ENCODE measurements around the gene FBXO4.
A peak's percentile ranks its signal among the peaks of the same experiment; 100 is the strongest.
"Not testable (repeated sequence)": the region's sequence is repeated elsewhere in the genome, so short reads cannot be mapped to it uniquely, and the experiment has no call there.

Gene FBXO4

GRCh38 chr5:41921874-41922273 lies 3.2 kb upstream of the FBXO4 start:
- peak; percentile 91 for DNase-seq (ENCODE audit: low spot score)

- DNase-seq (ENCODE audit: low spot score): no peak
Observed at GRCh38 chr5:41924526-41924871, 582 bp upstream of the FBXO4 start.

GRCh38 chr5:41925555-41925951 lies 472 bp downstream of the FBXO4 start:
- peak; percentile 57 for DNase-seq (ENCODE audit: low spot score)

GRCh38 chr5:41927604-41928003 lies 2.5 kb downstream of the FBXO4 start:
- DNase-seq (ENCODE audit: low spot score): no peak

- no peak for DNase-seq (ENCODE audit: low spot score)
Observed at GRCh38 chr5:41929035-41929434, 4.0 kb downstream of the FBXO4 start.

GRCh38 chr5:41932770-41933169 lies 7.7 kb downstream of the FBXO4 start:
- DNase-seq (ENCODE audit: low spot score): no peak

GRCh38 chr5:41935544-41935943 lies 10.5 kb downstream of the FBXO4 start:
- DNase-seq (ENCODE audit: low spot score): no peak

- DNase-seq (ENCODE audit: low spot score): no peak
Observed at GRCh38 chr5:41940641-41941040, 15.6 kb downstream of the FBXO4 start.

- DNase-seq (ENCODE audit: low spot score): not testable (repeated sequence)
Observed at GRCh38 chr5:41945332-41945955, 20.4 kb downstream of the FBXO4 start.

GRCh38 chr5:41951224-41951623 lies 26.1 kb downstream of the FBXO4 start:
- no peak for DNase-seq (ENCODE audit: low spot score)

GRCh38 chr5:41954286-41954685 lies 29.2 kb downstream of the FBXO4 start:
- no peak for DNase-seq (ENCODE audit: low spot score)

GRCh38 chr5:41955432-41956024 lies 30.4 kb downstream of the FBXO4 start:
- DNase-seq (ENCODE audit: low spot score): no peak

- DNase-seq (ENCODE audit: low spot score): no peak
Observed at GRCh38 chr5:41956943-41957342, 31.9 kb downstream of the FBXO4 start.

GRCh38 chr5:41960481-41960880 lies 35.4 kb downstream of the FBXO4 start:
- no peak for DNase-seq (ENCODE audit: low spot score)

GRCh38 chr5:41961736-41962135 lies 36.7 kb downstream of the FBXO4 start:
- DNase-seq (ENCODE audit: low spot score): no peak

- no peak for DNase-seq (ENCODE audit: low spot score)
Observed at GRCh38 chr5:41962491-41962890, 37.4 kb downstream of the FBXO4 start.

GRCh38 chr5:41966401-41967105 lies 41.5 kb downstream of the FBXO4 start:
- DNase-seq (ENCODE audit: low spot score): no peak

- DNase-seq (ENCODE audit: low spot score): no peak
Observed at GRCh38 chr5:41967401-41967800, 42.3 kb downstream of the FBXO4 start.

- no peak for DNase-seq (ENCODE audit: low spot score)
Observed at GRCh38 chr5:41968153-41968723, 43.2 kb downstream of the FBXO4 start.

- DNase-seq (ENCODE audit: low spot score): no peak
Observed at GRCh38 chr5:41973087-41973486, 48.0 kb downstream of the FBXO4 start.

- no peak for DNase-seq (ENCODE audit: low spot score)
Observed at GRCh38 chr5:41973887-41974286, 48.8 kb downstream of the FBXO4 start.

- DNase-seq (ENCODE audit: low spot score): no peak
Observed at GRCh38 chr5:41978676-41979075, 53.6 kb downstream of the FBXO4 start.

GRCh38 chr5:41980396-41980795 lies 55.3 kb downstream of the FBXO4 start:
- DNase-seq (ENCODE audit: low spot score): no peak

All from kidney capillary endothelial cell (primary cell).